H1 (cell line): ENCODE results near the gene SH3RF3. TPM values are rescaled to one million over a fixed set of nuclear protein-coding genes. Genes with fewer than 3 reads are reported as not detected.
A peak's percentile ranks its signal among the peaks of the same experiment; 100 is the strongest.

Experiments used
- CTCF ChIA-PET: fragments of 300-600 bp; sonication (Branson Sonifier 250); formaldehyde crosslinking; loops from one replicate; lab custom pipeline; 2021; ENCODE audit not compliant: partially characterized antibody; lab: Charles Lee
- POLR2A ChIA-PET: fragments of 300-600 bp; sonication (Branson Sonifier 250); formaldehyde crosslinking; loops from one replicate; lab custom pipeline; 2021; ENCODE audit warnings: inconsistent platforms; ENCODE audit not compliant: partially characterized antibody; lab: Charles Lee
- DNase-seq, 2 experiments: peaks; one replicate each; pipeline versions ENCODE4 v3.0.0 to v3.0.0-alpha.2; 2010 to 2022; ENCODE audit warnings: low spot score in 2 of 2, low read depth in 1 of 2, mixed read lengths in 1 of 2
- FAIRE-seq: peaks from 2 replicates; lab custom pipeline; 2011; peaks lifted over from hg19 to GRCh38; lab: Jason Lieb, UNC
- H2AFZ ChIP-seq: 2 replicates; pipeline ENCODE4 v1.8.1; 2012; ENCODE audit warnings: low read length, inconsistent platforms
- H2AK5ac ChIP-seq: 2 replicates; pipeline ENCODE4 v1.6.1; 2013; ENCODE audit warnings: low read depth, low read length
- H2BK120ac ChIP-seq: replicated peaks from 2 replicates; pipeline ENCODE3; 2013; ENCODE audit warnings: low read depth, low read length, inconsistent platforms
- H2BK12ac ChIP-seq: 2 replicates; pipeline ENCODE4 v1.6.1; 2013; ENCODE audit warnings: low read depth, low read length
- H2BK15ac ChIP-seq: 2 replicates; pipeline ENCODE4 v1.6.1; 2013; ENCODE audit warnings: low read length
- H2BK20ac ChIP-seq: 2 replicates; pipeline ENCODE4 v1.6.1; 2013; ENCODE audit warnings: low read length
- H2BK5ac ChIP-seq: 2 replicates; pipeline ENCODE4 v1.6.1; 2013; ENCODE audit warnings: low read depth, low read length
- H3K14ac ChIP-seq: 2 replicates; pipeline ENCODE4 v1.6.1; 2013; ENCODE audit warnings: inconsistent platforms; ENCODE audit not compliant: insufficient read length
- H3K18ac ChIP-seq: 2 replicates; pipeline ENCODE4 v1.6.1; 2013; ENCODE audit warnings: low read length; ENCODE audit errors: extremely low read depth
- H3K23ac ChIP-seq: 2 replicates; pipeline ENCODE4 v1.6.1; 2013; ENCODE audit warnings: inconsistent platforms; ENCODE audit not compliant: insufficient read length
- H3K23me2 ChIP-seq: 2 replicates; pipeline ENCODE4 v1.6.1; 2013; ENCODE audit warnings: low read depth, low read length
- H3K27ac ChIP-seq: 2 replicates; pipeline ENCODE4 v1.6.1; 2011; ENCODE audit warnings: low read depth, low read length, inconsistent platforms
- H3K27me3 ChIP-seq, 4 experiments: replicated peaks in 1 of 4; 1 replicate in 1 of 4; 2 replicates in 3 of 4; pipeline versions ENCODE4 v1.6.1 to v1.8.1; 2011 to 2013; ENCODE audit warnings: low read length in 3 of 4, mild to moderate bottlenecking in 3 of 4, inconsistent platforms in 2 of 4, mixed read lengths in 2 of 4, moderate library complexity in 1 of 4; ENCODE audit not compliant: control insufficient read depth in 3 of 4, insufficient read depth in 3 of 4; ENCODE audit errors: extremely low read depth in 1 of 4
- H3K36me3 ChIP-seq, 4 experiments: 2 replicates each; pipeline versions ENCODE4 v1.6.1 to v1.8.1; 2011 to 2013; ENCODE audit warnings: mild to moderate bottlenecking in 4 of 4, low read length in 3 of 4, moderate library complexity in 2 of 4, control low read depth in 1 of 4, inconsistent platforms in 1 of 4; ENCODE audit not compliant: insufficient read depth in 4 of 4, control insufficient read depth in 2 of 4
- H3K4ac ChIP-seq: replicated peaks from 2 replicates; pipeline ENCODE3; 2013; ENCODE audit warnings: low read length, low read depth, mixed read lengths, inconsistent platforms; ENCODE audit not compliant: insufficient read length
- H3K4me1 ChIP-seq, 4 experiments: replicated peaks in 1 of 4; 1 replicate in 1 of 4; 2 replicates in 3 of 4; pipeline versions ENCODE4 v1.6.1 to v1.8.1; 2011 to 2013; ENCODE audit warnings: low read length in 3 of 4, inconsistent platforms in 2 of 4, mixed read lengths in 1 of 4; ENCODE audit not compliant: insufficient read depth in 4 of 4, control insufficient read depth in 3 of 4
- H3K4me2 ChIP-seq, 2 experiments: 2 replicates each; pipeline versions ENCODE4 v1.6.1 to v1.8.1; 2011 to 2013; ENCODE audit warnings: low read depth in 2 of 2, low read length in 2 of 2, control low read depth in 1 of 2, inconsistent platforms in 1 of 2, mild to moderate bottlenecking in 1 of 2; ENCODE audit not compliant: insufficient read depth in 1 of 2
- H3K4me3 ChIP-seq, 4 experiments: fragments of 200-600, 300-600 bp in 1 of 4; sonication (generic), shearing (Covaris generic), sonication (Bioruptor Twin) in 1 of 4; 2 replicates each; pipeline versions ENCODE4 v1.5.1 to v1.8.1; 2011 to 2016; ENCODE audit warnings: low read length in 4 of 4, low read depth in 3 of 4, control low read depth in 2 of 4, inconsistent platforms in 2 of 4, mild to moderate bottlenecking in 2 of 4, mixed read lengths in 1 of 4, moderate library complexity in 1 of 4; ENCODE audit not compliant: insufficient read depth in 2 of 4; ENCODE audit errors: extremely low read depth in 1 of 4
- H3K56ac ChIP-seq: replicated peaks from 2 replicates; pipeline ENCODE3; 2013; ENCODE audit warnings: low read depth, mild to moderate bottlenecking, mixed read lengths, low read length, inconsistent platforms; ENCODE audit not compliant: insufficient read length
- H3K79me1 ChIP-seq: 2 replicates; pipeline ENCODE4 v1.6.1; 2013; ENCODE audit warnings: low read depth, low read length, control low read depth
- H3K79me2 ChIP-seq, 2 experiments: 2 replicates each; pipeline versions ENCODE4 v1.6.1 to v1.8.1; 2012 to 2013; ENCODE audit warnings: low read length in 2 of 2, mild to moderate bottlenecking in 2 of 2, inconsistent platforms in 1 of 2; ENCODE audit not compliant: insufficient read depth in 2 of 2, control insufficient read depth in 1 of 2
- H3K9ac ChIP-seq, 4 experiments: replicated peaks in 1 of 4; 1 replicate in 1 of 4; 2 replicates in 3 of 4; pipeline versions ENCODE4 v1.6.1 to v1.8.1; 2011 to 2013; ENCODE audit warnings: low read depth in 3 of 4, low read length in 3 of 4, control low read depth in 2 of 4, mild to moderate bottlenecking in 2 of 4, moderate library complexity in 2 of 4, inconsistent platforms in 1 of 4; ENCODE audit errors: extremely low read depth in 1 of 4
- H3K9me3 ChIP-seq, 2 experiments: 2 replicates each; pipeline versions ENCODE4 v1.6.1 to v1.8.1; 2012 to 2013; ENCODE audit warnings: mild to moderate bottlenecking in 2 of 2, moderate library complexity in 2 of 2, control low read depth in 1 of 2, inconsistent platforms in 1 of 2, low read depth in 1 of 2, low read length in 1 of 2, mixed read lengths in 1 of 2; ENCODE audit not compliant: insufficient read depth in 2 of 2
- H4K20me1 ChIP-seq, 2 experiments: replicated peaks in 1 of 2; 2 replicates each; pipeline versions ENCODE3 to v1.8.1; 2011 to 2013; ENCODE audit warnings: inconsistent platforms in 2 of 2, low read length in 2 of 2, mild to moderate bottlenecking in 1 of 2; ENCODE audit not compliant: insufficient read depth in 2 of 2, control insufficient read depth in 1 of 2
- H4K5ac ChIP-seq: 2 replicates; pipeline ENCODE4 v1.6.1; 2013; ENCODE audit warnings: low read length, low read depth, mixed read lengths, inconsistent platforms; ENCODE audit not compliant: insufficient read length
- H4K8ac ChIP-seq: 2 replicates; pipeline ENCODE4 v1.8.0; 2013; ENCODE audit warnings: mild to moderate bottlenecking, moderate library complexity, low read length, inconsistent platforms; ENCODE audit not compliant: insufficient read depth; ENCODE audit errors: extremely low read depth
- H4K91ac ChIP-seq: replicated peaks from 2 replicates; pipeline ENCODE3; 2013; ENCODE audit warnings: low read length, mixed read lengths, inconsistent platforms; ENCODE audit not compliant: insufficient read length
- CBX8 ChIP-seq: fragments of 300-800, 300-1000 bp; sonication (generic); IDR thresholded peaks from 2 replicates; pipeline ENCODE4 v1.7.1; 2016; ENCODE audit warnings: low read depth, low read length, borderline replicate concordance
- POU5F1 ChIP-seq: IDR thresholded peaks from 2 replicates; pipeline ENCODE4 v1.6.1; 2011; ENCODE audit warnings: low read depth, mild to moderate bottlenecking, low read length, moderate library complexity
- WGBS, 2 experiments: shearing (Covaris generic) in 1 of 2; methylation state at CpG; one replicate each; pipeline versions ENCODE4 v1.1.6 to v1.1.7; 2013 to 2015; ENCODE audit warnings: low lambda C conversion rate in 2 of 2, mixed read lengths in 2 of 2, inconsistent platforms in 1 of 2, low coverage in 1 of 2, missing lambda C conversion rate in 1 of 2; ENCODE audit not compliant: insufficient replicate concordance in 2 of 2, insufficient coverage in 1 of 2, insufficient read length in 1 of 2; ENCODE audit errors: extremely low coverage in 1 of 2, missing lambda C conversion rate in 1 of 2; 5-methylcytosine and 5-hydroxymethylcytosine counted together
- polyA plus RNA-seq, 7 experiments: library from polyadenylated mRNA; depleted of rRNA in 3 of 7; stranded (reverse) in 5 of 7; unstranded in 2 of 7; fragments of >200 nt in 5 of 7; fragments of 200-250 nt in 2 of 7; gene quantifications; 1 replicate in 5 of 7; 2 replicates in 1 of 7; 4 replicates in 1 of 7; pipeline versions ENCODE4 v1.2.1 to v1.2.3, GENCODE V29; 2011 to 2013; ENCODE audit warnings: missing spikeins in 2 of 7, mixed read lengths in 2 of 7
- total RNA-seq: library from RNA; stranded (reverse); fragmentation: NEBNext Ultra II Directional; extraction: Animal tissue kit (Norgen Biotek cat#: 25700); gene quantifications from 2 replicates; pipeline ENCODE4 v1.2.1, GENCODE V29; 2021

Gene SH3RF3
- total and polyA plus RNA-seq, 2 of the 8 experiments (the other 6 are each of a cell fraction or from before 2014, with no cell fraction given): 0.11 to 0.65 TPM

DNA sequence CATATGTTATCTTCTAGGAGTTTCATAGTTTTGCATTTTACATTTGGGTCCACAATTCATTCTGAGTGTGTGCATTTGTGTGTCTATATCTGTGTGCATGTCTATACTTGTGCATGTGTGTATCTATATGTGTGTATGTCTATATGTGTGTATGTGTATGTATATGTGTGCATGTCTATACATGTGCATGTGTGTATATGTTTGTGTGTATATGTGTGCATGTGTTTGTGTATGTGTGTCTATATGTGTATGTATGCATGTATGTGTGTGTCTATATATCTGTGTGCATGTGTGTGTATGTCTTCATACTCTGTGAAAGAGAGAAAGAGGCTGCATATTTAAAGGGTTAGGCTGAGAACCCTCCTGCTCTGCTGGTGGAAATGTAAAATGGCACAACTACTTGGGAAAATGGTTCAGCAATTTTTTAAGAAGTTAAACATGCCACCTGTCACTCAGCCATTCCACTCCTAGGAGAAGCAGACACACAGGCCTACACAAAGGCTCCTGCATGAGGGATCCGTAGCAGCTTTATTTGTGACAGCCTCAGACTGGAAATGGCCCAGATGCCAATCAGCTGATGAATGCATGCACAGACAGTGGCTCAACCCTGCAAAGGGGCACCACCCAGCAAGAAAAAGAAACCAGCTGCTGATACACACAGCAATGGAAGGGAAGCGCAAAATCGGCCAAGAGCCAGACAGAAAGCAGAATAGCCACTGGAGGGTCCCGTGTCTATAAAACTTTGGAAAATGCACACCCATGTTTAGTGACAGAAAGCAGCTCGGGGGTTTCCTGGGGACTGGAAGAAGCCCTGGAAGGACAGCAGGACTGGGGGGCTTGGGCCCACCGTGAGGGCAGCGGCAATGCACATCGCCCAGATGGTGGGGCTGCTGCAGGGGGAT, 337.9 kb downstream of the SH3RF3 start:
- Histone ChIP-seq H2AK5ac (no peak overlapping the region), H2BK120ac (no peak overlapping the region), H2BK12ac (no peak overlapping the region), H4K8ac (no peak overlapping the region), H3K27me3 (no peaks in the 10 kb centered on the region), H3K56ac (no peak overlapping the region), H3K27ac (no peak overlapping the region), H3K4me2 (no peak overlapping the region), H3K79me1 (no peaks in the 10 kb centered on the region), H3K9me3 (no peaks in the 10 kb centered on the region), H3K36me3 (no peaks in the 10 kb centered on the region), H4K91ac (no peak overlapping the region), H2AFZ (no peak overlapping the region), H2BK5ac (no peak overlapping the region), H4K5ac (no peak overlapping the region), H3K9ac (no peak overlapping the region), H2BK20ac (no peak overlapping the region), H3K79me2 (no peaks in the 10 kb centered on the region), H2BK15ac (no peak overlapping the region), H3K23ac (no peak overlapping the region), H3K4ac (peak overlapping the region; percentile 88), H3K4me1 (no peaks in the 10 kb centered on the region), H3K23me2 (no peaks in the 10 kb centered on the region), H3K14ac (no peak overlapping the region), H4K20me1 (no peaks in the 10 kb centered on the region), H3K18ac (no peak overlapping the region), H3K4me3 (no peak overlapping the region)
- DNase-seq (no peak), FAIRE-seq (no peak)
- CTCF ChIA-PET: interaction anchor here (1.8 kb wide), 1 partner anchor 8 kb away, joined by 4 read pairs; no protein-coding TSS in a partner anchor
- POLR2A ChIA-PET: no interaction called here
- WGBS, 2 experiments: 94% methylated on average over 8 of the region's 8 CpGs; no CpG with 5 or more reads in 1 of the 2 experiments
- TF ChIP-seq POU5F1 (no peak), CBX8 (no peak)
